Liver (tissue), 9 donors: ENCODE results near the gene LPP. TPM values are rescaled to one million over a fixed set of nuclear protein-coding genes. Genes with fewer than 3 reads are reported as not detected.

Experiments used
- DNase-seq: peaks from one replicate; pipeline ENCODE4 v3.0.0-alpha.2; 2017; ENCODE audit warnings: low spot score
- H3K27ac ChIP-seq, 2 donors: one replicate each; pipeline ENCODE4 v1.7.0; 2013; ENCODE audit warnings: inconsistent platforms in 2 of 2, low read length in 2 of 2, control low read depth in 1 of 2, low read depth in 1 of 2, mild to moderate bottlenecking in 1 of 2
- H3K27me3 ChIP-seq, 4 donors: one replicate each; pipeline versions ENCODE4 v1.6.1 to v1.7.0; 2013; ENCODE audit warnings: low read length in 3 of 4, inconsistent platforms in 1 of 4, mild to moderate bottlenecking in 1 of 4, moderate library complexity in 1 of 4; ENCODE audit not compliant: control insufficient read depth in 4 of 4, insufficient read depth in 4 of 4
- H3K36me3 ChIP-seq, 4 donors: one replicate each; pipeline versions ENCODE4 v1.6.1 to v1.7.0; 2013; ENCODE audit warnings: low read length in 3 of 4, mild to moderate bottlenecking in 3 of 4, low read depth in 1 of 4, moderate library complexity in 1 of 4; ENCODE audit not compliant: control insufficient read depth in 4 of 4, insufficient read depth in 3 of 4
- H3K4me1 ChIP-seq, 4 donors: one replicate each; pipeline versions ENCODE4 v1.6.1 to v1.7.0; 2013; ENCODE audit warnings: low read length in 3 of 4, mild to moderate bottlenecking in 3 of 4, moderate library complexity in 1 of 4; ENCODE audit not compliant: control insufficient read depth in 4 of 4, insufficient read depth in 4 of 4
- H3K4me3 ChIP-seq, 3 donors: one replicate each; pipeline versions ENCODE4 v1.6.1 to v1.7.0; 2013; ENCODE audit warnings: low read length in 3 of 3, control low read depth in 1 of 3, low read depth in 1 of 3, mild to moderate bottlenecking in 1 of 3
- H3K9ac ChIP-seq, 2 donors: one replicate each; pipeline ENCODE4 v1.7.0; 2013; ENCODE audit warnings: low read length in 2 of 2, mild to moderate bottlenecking in 2 of 2, moderate library complexity in 2 of 2, control low read depth in 1 of 2, low read depth in 1 of 2
- H3K9me3 ChIP-seq, 4 donors: one replicate each; pipeline versions ENCODE4 v1.6.1 to v1.7.0; 2013; ENCODE audit warnings: low read length in 3 of 4; ENCODE audit not compliant: control insufficient read depth in 4 of 4
- ATF3 ChIP-seq: IDR thresholded peaks from 2 replicates; pipeline ENCODE4 v1.6.1; 2016; ENCODE audit warnings: antibody characterized with exemption
- CTCF ChIP-seq: fragments of 150-350 bp; IDR thresholded peaks from 2 replicates; pipeline ENCODE4 v1.5.1; 2017; ENCODE audit warnings: improper control_type of control experiment, low read depth, low read length; ENCODE audit not compliant: missing input control
- EGR1 ChIP-seq, 2 donors: IDR thresholded peaks; 2 replicates each; pipeline ENCODE4 v1.6.1; 2016 to 2018; ENCODE audit warnings: antibody characterized with exemption in 2 of 2, low read depth in 2 of 2
- FOXA1 ChIP-seq: IDR thresholded peaks from 2 replicates; pipeline ENCODE4 v1.6.1; 2016; ENCODE audit warnings: antibody characterized with exemption
- FOXA2 ChIP-seq: IDR thresholded peaks from 2 replicates; pipeline ENCODE4 v1.6.1; 2016; ENCODE audit warnings: antibody characterized with exemption
- GABPA ChIP-seq, 2 donors: IDR thresholded peaks in 1 of 2; conservative IDR thresholded peaks in 1 of 2; 2 replicates each; pipeline ENCODE4 v1.6.1; 2016; ENCODE audit warnings: antibody characterized with exemption in 2 of 2, mild to moderate bottlenecking in 1 of 2, moderate library complexity in 1 of 2
- HNF4A ChIP-seq, 2 donors: conservative IDR thresholded peaks; 2 replicates each; pipeline ENCODE4 v1.6.1; 2016; ENCODE audit warnings: antibody characterized with exemption in 2 of 2, mild to moderate bottlenecking in 2 of 2
- HNF4G ChIP-seq: IDR thresholded peaks from 2 replicates; pipeline ENCODE4 v1.6.1; 2016; ENCODE audit warnings: antibody characterized with exemption
- JUND ChIP-seq, 2 donors: IDR thresholded peaks; 2 replicates each; pipeline ENCODE4 v1.6.1; 2016; ENCODE audit warnings: antibody characterized with exemption in 2 of 2
- NR2F2 ChIP-seq: IDR thresholded peaks from 2 replicates; pipeline ENCODE4 v1.6.1; 2016; ENCODE audit warnings: antibody characterized with exemption
- RAD21 ChIP-seq, 2 donors: IDR thresholded peaks; 2 replicates each; pipeline ENCODE4 v1.6.1; 2016; ENCODE audit warnings: antibody characterized with exemption in 2 of 2, mild to moderate bottlenecking in 2 of 2
- REST ChIP-seq: IDR thresholded peaks from 2 replicates; pipeline ENCODE4 v1.6.1; 2016; ENCODE audit warnings: antibody characterized with exemption, mild to moderate bottlenecking
- SP1 ChIP-seq: IDR thresholded peaks from 2 replicates; pipeline ENCODE4 v1.6.1; 2018; ENCODE audit warnings: antibody characterized with exemption, mild to moderate bottlenecking
- YY1 ChIP-seq: IDR thresholded peaks from 2 replicates; pipeline ENCODE4 v1.6.1; 2016; ENCODE audit warnings: antibody characterized with exemption, mild to moderate bottlenecking
- WGBS: extraction: QIAGEN DNeasy Blood & Tissue Kit; methylation state at CpG from one replicate; pipeline ENCODE4 v1.1.7; 2013; 5-methylcytosine and 5-hydroxymethylcytosine counted together
- polyA plus RNA-seq, 2 donors: library from polyadenylated mRNA; stranded (reverse) in 1 of 2; unstranded in 1 of 2; fragments of 200-250 nt in 1 of 2; fragments of >200 nt in 1 of 2; fragmentation: Nextera tagmentation in 1 of 2; extraction: Ambion mirVana in 1 of 2; gene quantifications; one replicate each; pipeline versions ENCODE4 v1.2.1 to v1.2.3, GENCODE V29; 2013 to 2015
- total RNA-seq, 2 donors: library from RNA; depleted of rRNA; stranded (reverse); fragments of >200 nt; gene quantifications; one replicate each; pipeline ENCODE4 v1.2.3, GENCODE V29; 2014
- donor health status: healthy.
- donor health status: healthy.
- donor health status: healthy.
- donor health status: healthy.
- donor health status: healthy.

Gene LPP
- total and polyA plus RNA-seq, 4 donors = 3.3 to 53.7 (median 28.2) TPM

GRCh38 chr3:188215129-188215528, 61.2 kb downstream of the LPP start (continued):
- no peak for TF ChIP-seq REST
- TF ChIP-seq JUND (IDR thresholded peaks at IDR 0.05) = no peak
- no peak for TF ChIP-seq RAD21 (IDR thresholded peaks at IDR 0.05)
- no peak for TF ChIP-seq GABPA (IDR thresholded peaks at IDR 0.05 in 1 of 2, conservative IDR thresholded peaks at IDR 0.05 in 1 of 2)

DNA sequence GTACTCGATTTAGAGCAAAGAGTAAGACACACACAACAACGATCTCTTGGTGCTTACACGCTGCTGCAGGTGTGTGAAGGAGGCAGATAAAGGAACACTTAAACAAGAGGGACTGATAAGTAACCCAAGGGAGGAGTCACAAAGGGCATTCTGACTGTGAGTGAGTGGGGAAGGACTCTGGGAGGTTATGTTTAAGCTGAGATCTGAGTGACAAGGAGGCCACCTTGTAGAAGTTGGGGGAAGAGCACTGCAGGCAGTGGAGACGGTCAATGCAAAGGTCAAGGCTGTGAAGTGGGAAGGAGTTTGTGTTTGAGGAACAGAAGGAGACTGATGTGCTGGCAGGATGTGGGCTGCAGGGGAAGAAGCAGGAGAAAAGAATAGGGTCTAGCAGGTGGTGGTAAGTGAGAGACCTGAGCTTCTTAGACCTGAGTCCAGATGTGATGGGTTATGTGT, 63.1 kb downstream of the LPP start:
- H3K9ac ChIP-seq = no peak overlapping the region
- no peak overlapping the region for H3K4me3 ChIP-seq
- H3K4me1 ChIP-seq = peaks cover 2 to 17% (median 10%) of the 10 kb centered on the region in 4 donors
- H3K27ac ChIP-seq = no peak overlapping the region
- no peaks in the 10 kb centered on the region for H3K36me3 ChIP-seq
- TF ChIP-seq REST (no peak), SP1 (no peak), CTCF (no peak), FOXA2 (no peak), HNF4A (conservative IDR thresholded peaks at IDR 0.05) (no peak), FOXA1 (no peak), ATF3 (no peak), HNF4G (no peak), YY1 (no peak), NR2F2 (no peak), JUND (IDR thresholded peaks at IDR 0.05) (no peak), EGR1 (IDR thresholded peaks at IDR 0.05; ENCODE audit: low read depth in 2 of 2) (no peak), GABPA (IDR thresholded peaks at IDR 0.05 in 1 of 2, conservative IDR thresholded peaks at IDR 0.05 in 1 of 2) (no peak)
- WGBS = 81% methylated on average over 4 of the region's 4 CpGs
- no peaks in the 10 kb centered on the region for H3K27me3 ChIP-seq
- H3K9me3 ChIP-seq = no peaks in the 10 kb centered on the region
- DNase-seq = no peak
